ENCODE results near the gene MARCHF7.
A peak's percentile ranks its signal among the peaks of the same experiment; 100 is the strongest.
"Not testable (repeated sequence)": the region's sequence is repeated elsewhere in the genome, so short reads cannot be mapped to it uniquely, and the experiment has no call there.

Gene MARCHF7

DNA sequence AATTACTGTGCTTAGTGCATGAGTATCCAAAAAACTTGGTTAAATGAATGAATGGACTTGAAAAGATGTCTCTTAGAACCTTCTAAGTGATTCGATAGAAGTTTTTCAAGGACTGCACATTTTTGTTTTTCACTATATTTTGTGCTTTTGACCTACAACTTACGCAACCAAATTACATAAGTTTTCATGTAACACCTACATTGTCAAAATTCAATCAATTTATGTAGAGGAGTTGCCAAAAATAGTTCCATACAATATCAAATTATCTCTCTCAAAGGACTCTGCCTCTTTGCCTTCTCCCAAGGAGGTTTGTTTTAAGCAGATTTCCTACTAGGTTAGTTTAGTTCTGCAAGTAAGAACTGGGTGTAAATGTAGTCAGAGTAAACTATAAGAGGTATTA is 10.3 kb downstream of the MARCHF7 start:
- DNase-seq: no peak

DNA sequence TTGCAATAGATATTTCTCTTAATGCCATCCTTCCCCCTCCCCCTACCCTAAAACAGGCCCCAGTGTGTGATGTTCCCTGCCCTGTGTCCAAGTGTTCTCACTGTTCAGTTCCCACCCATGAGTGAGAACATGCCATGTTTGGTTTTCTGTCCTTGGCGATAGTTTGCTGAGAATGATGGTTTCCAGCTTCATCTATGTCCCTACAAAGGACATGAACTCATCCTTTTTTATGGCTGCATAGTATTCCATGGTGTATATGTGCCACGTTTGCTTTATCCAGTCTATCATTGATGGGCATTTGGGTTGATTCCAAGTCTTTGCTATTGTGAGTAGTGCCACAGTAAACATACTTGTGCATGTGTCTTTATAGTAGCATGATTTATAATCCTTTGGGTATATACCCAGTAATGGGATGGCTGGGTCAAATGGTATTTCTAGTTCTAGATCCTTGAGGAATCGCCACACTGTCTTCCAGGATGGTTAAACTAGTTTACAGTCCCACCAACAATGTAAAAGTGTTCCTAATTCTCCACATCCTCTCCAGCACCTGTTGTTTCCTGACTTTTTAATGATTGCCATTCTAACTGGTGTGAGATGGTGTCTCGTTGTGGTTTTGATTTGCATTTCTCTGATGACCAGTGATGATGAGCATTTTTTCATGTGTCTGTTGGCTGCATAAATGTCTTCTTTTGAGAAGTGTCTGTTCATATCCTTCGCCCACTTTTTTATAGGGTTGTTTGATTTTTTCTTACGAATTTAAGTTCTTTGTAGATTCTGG is 12.7 kb downstream of the MARCHF7 start:
- DNase-seq: not testable (repeated sequence)

DNA sequence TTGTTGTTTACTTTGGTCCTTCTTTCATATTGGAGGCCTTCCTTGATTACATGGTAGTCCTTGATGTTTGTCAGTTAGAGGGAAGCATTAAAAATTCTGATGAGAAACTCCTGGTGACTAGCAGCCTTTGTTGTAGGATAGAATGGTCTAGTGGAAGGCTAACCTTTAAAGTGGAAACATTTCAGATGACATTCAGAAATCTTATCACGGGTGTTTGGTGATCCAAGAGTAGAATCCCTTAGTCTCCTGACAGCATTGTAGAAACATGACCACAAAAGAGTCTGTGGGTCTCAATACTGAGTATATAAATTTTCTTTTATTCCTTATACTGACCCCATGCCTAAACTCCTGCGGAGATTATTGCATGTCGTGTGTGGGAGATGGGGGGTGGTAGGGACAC is 13.4 kb downstream of the MARCHF7 start:
- DNase-seq: no peak

DNA sequence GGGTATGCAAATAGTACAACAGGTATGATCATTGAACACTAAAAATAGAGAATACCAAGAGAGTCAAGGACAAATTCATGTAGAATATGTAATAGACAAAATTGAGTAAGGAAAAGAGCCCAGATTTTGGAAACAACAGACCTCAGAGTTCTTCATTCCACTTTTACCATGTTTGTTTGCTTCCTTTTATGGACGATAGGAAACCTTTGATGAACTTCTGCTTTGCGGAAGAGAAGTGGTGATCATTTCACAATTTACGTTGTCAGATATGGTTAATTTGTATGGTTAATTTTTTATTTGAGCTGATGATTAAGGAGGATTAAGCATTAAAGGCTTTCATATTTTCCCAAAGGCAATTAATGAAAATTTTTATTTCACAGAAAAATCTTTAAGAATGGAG is 16.3 kb downstream of the MARCHF7 start:
- DNase-seq: no peak

DNA sequence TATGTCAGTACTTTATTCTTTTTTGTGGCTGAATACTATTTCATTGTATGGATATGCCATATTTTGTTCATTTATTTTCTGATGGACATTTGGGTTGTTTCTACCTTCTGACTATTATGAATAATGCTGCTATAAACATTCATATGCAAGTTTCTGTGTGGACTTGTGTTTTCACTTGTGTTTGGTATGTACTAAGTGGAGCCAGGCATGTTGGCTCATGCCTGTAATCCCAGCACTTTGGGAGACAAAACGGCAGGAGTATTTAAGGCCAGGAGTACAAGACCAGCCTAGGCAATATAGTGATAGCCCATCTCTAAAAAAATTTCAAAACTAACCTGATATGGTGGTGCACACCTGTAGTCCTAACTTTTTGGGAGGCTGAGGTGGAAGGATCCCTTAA is 23.3 kb downstream of the MARCHF7 start:
- DNase-seq: no peak

DNA sequence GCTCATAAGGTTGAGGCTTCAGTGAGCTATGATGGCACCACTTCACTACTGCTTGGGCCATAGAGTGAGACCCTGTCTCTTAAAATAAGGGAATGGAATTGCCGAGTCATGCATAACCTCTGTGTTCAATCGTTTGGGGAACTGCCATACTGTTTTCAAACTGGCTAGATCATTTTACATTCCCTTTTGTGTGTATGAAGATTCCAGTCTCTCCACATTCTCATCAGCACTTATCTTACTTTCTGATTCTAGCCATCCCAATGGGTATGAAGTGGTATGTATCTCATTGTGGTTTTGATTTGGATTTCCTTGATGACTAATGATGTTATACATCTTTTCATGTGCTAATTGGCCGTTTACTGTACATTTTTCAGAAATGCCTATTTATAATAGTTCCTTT is 23.7 kb downstream of the MARCHF7 start:
- DNase-seq: no peak

DNA sequence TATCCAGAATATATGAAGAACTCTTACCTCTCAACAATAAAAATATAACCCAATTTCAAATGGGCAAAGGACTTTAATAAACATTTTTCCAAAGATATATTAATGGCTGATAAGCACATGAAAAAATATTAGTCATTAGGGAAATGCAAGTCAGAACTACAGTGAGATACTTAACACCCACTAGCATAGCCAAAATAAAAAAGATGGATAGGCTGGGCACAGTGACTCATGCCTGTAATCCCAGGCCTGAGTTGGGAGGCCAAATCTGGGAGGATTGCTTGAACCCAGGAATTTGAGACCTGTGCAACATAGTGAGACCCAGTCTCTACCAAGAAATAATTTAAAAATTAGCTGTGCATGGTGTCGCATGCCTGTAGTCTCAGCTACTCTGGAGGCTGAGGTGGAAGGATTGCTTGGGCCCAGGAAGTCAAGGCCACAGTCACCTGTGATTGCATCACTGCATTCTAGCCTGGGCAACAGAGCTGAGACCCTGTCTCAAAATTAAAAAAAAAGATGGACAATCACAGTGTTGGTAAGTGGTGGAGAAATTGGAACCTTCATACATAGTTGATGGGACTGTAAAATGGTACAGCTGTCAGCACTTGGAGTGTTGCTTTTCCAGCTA is 25.1 kb downstream of the MARCHF7 start:
- DNase-seq: no peak

DNA sequence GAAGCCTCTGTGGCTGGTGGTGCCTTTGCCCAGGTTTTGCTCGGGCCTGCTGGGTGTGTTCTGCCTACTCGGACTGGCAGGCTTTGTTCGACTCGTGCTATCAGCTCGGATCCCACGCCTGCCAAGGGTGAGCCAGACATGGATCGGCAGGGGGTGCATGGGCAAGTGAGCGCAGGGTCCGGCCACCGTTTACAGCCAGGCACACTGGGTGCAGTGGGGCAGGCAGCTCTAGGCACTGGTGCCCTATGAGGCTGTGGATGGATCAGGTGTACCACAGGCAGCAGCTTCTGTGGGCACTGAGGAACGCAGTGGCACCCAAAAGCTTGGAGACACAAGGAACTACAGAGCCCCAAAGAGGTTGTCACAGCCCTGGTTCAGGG is 25.6 kb downstream of the MARCHF7 start:
- DNase-seq: no peak

DNA sequence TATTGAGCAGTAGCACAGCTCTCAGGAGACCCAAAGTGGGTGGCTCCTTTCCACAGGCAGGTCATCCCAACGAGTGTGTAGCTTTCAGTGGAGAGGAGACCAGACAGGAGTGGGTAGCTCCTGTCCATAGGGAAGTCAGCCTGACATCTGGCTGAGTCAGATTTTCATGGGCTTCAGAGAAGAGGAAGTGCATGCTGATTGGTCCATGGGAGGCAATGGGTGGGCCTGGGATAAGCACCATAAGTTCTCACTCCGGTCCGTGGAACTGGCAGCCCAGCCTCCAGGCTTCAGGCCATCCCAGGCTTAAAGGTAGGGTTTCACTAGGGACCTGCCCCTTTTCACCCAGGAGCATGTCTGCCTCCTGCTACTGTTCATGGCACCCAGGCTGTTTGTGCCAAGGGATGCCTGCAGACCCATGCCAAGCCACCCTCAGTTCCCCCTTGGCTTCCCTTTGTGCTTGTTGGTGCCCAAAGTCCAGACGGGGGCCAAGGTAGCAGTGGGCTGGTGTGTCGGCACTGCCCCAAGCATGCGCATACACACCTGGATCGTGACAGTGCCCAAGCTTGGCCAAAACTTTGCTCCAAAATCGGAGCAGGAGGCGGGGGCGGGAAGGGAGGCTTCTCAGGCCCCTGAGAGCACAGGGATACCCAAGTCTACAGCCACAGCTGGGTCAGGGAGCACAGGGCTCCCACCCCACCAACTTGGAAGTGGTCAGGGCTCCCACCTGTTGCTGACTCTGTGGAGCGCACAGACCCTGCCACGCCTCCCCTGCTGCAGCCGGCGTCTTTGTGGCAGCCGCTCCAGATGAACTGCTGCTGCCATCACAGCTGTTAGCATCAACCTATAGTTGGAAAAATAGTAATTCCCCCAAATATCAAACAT is 26.4 kb downstream of the MARCHF7 start:
- DNase-seq: peak in 1 of 2 donors; percentile 19

DNA sequence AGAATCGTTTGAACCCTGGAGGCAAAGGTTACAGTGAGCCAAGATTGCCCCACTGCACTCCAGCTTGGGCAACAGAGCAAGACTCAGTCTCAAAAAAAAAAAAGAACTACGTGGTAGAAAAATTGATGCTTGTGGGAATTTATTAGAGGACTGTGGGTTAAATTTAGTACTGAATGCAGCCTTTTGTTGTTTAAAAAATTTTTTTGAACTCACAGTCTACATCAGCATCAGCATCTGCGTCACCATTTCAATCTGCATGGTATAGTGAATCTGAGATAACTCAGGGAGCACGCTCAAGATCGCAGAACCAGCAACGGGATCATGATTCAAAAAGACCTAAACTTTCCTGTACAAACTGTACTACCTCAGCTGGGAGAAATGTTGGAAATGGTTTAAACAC is 30.5 kb downstream of the MARCHF7 start:
- DNase-seq: no peak

DNA sequence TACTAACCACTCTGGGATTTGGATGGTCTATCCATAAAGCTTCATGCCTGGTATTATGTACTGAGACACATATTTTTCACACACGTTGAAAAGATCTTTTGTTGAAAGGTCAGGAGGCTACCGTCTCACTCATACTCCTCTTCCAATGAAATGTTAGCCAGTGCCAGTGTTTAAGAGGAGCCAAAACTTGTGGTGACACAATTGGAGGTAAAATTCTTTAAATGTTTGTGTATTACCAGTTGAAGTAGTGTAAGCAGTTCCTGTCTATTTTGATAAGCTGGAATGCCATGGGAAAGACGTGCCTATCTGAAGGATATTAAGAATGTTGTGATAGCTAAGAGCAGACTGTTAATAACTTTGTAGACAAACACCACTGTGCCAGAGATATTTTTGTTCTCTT is 32.1 kb downstream of the MARCHF7 start:
- DNase-seq: no peak

DNA sequence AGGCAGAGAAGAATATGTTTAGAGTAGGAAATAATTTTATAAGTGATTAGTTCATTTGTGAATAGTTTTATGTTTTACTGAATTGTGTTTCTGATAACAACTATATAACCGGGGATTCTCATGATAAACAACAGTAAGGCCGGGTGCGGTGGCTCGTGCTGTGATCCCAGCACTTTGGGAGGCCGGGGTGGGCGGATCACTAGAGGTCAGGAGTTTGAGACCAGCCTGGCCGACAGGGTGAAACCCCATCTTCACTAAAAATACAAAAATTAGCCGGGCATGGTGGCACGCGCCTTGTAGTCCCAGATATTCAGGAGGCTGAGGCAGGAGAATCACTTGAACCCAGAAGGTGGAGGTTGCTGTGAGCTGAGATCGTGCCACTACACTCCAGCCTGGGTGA is 32.9 kb downstream of the MARCHF7 start:
- not testable (repeated sequence) for DNase-seq

DNA sequence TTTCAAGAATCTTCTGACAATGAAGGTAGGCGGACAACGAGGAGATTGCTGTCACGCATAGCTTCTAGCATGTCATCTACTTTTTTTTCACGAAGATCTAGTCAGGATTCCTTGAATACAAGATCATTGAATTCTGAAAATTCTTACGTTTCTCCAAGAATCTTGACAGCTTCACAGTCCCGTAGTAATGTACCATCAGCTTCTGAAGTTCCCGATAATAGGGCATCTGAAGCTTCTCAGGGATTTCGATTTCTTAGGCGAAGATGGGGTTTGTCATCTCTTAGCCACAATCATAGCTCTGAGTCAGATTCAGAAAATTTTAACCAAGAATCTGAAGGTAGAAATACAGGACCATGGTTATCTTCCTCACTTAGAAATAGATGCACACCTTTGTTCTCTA is 35.8 kb downstream of the MARCHF7 start:
- DNase-seq: no peak

DNA sequence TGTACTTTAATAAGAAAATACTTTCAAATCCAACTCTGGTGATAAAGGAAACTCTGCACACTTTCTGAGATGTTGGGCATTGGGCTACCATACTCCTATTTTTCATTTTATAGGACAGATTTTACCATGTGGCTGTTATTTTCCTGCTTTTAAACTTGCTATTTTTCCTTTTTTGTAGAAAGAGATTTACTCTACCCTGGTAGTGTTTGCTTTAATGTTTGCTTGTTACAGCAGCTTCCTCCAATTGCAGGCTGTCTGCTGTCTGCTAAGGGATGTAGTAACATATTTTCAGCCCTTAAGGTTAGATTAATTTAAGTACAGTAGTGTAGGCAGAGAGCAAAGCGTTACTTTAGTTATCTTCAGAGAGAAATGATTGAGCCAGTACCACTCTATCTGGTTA is 38.6 kb downstream of the MARCHF7 start:
- DNase-seq: no peak

DNA sequence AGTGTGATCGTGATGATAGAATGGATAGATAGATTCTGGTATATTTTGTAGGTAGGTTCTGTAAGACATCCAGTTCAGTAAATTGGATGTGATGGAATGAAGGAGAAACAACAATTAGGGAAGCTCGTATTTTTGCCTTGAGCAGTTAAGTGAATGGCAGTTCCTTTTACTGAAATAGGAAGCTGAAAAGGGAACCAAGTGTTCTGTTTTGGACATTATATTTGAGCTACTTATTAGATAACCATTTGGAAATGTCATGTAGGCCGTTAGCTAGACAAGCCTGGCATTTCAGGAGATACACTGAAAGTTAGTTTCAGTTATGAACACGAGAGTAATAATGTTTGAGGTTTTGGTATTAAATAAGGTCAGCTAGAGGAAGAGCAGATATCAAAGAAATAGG is 41.5 kb downstream of the MARCHF7 start:
- DNase-seq: no peak

DNA sequence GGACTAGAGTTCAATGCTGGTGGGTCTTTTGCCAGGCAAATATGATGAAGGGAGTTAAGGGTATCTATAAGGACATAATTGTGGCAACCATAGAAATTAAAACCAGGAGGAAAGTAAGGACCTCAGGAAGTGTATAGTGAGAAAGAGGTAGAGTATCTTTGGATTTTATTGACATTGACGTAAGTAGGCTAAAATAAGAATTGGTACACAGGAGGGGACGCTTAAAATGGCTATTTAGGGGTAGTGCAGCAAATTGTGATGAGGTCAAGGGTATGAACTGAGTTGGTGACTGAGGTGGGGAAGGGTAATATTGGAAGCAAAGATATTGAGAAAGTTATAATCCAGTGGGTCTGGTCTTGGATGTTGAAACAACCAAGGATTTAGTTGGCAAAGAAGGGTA is 42.7 kb downstream of the MARCHF7 start:
- DNase-seq: no peak

DNA sequence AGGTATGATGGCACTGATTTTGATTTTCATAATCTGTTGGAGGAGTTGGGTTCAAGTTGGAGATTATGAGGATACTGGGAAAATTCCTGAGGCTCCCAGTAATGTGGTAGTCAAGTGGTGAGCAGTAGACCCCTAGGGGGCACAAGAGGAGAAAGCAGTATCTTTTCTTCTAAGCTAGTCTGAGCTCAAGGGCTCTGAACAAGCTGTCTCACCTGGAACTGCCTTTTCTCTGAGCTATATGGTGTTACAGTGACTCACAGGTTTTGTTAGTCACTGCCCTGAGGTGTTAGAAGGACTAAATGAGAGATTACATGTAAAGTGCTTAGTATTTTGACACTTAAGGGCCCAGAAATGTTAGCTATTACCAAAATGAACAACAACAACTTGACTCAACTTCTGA is 43.5 kb downstream of the MARCHF7 start:
- no peak for DNase-seq

DNA sequence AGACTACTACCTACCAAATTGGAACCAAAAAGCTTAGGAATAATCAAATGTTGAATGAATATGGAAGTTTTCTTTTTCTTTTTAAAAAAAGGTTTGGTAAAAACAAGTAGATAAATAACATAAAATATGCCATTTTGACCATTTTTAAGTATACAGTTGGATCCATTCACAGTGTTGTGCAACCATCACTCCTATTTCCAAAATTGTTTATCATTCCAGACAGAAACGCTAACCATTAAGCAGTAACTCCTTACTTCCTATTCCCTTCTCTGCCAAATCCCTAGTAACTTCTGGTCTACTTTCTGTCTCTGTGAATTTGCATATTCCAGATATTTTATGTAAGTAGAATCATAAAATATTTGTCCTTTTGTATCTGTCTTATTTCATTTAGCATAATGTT is 45.9 kb downstream of the MARCHF7 start:
- DNase-seq: no peak

DNA sequence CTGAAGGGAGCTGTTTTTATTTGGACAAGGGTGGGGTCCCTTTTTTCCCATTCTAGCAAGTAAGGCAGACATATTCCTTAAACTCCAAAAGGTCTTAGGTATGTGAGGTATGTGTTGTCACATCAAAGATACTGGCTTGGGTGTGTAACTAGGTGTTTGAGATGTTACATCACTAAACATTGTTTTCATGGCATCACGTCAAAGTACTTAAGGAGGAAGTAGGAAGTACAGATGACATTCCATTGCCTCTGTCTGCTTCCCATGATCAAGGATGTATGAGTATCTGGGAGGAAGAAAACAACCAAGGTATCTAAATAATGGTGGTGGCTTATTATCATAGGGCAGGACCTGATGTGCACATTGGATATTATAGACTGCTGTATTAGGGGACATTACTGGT is 46.4 kb downstream of the MARCHF7 start:
- DNase-seq: no peak

DNA sequence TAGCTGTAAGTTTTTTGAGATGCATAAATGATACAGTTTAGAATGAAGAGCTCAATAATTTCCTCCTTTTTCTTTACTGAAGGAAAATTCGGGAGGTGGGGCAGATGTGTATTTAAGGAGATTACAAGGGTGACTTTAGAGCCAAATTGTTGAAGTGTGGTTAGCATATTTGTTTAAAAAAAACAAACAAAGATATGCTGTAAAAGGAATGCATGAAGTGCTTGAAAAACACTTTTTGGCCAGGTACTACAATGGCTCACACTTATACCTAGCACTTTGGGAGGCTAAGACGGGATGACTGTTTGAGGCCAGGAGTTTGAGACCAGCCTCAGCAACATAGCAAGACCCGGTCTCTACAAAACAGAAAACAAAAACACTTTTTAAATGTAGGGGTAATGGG is 47.3 kb downstream of the MARCHF7 start:
- DNase-seq: no peak

DNA sequence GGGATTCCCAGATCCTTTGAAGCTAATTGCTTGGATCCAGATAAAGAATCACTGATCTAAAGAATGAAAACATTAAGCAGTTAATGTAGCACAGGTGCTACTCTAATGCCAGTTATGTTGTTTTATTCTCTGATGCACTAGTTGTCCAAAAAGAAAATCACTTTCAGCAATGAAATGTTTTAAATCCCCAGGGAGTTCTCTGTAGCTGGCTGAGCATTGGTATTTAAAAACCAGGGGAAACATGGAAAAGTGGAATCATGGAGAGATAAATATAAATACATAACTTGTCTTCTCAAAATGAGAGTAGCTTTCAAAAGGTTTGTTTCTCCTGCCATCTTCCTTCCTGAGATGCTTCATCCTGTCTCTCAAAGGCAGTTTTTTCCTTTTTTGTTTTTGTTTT is 48.0 kb downstream of the MARCHF7 start:
- DNase-seq: no peak

DNA sequence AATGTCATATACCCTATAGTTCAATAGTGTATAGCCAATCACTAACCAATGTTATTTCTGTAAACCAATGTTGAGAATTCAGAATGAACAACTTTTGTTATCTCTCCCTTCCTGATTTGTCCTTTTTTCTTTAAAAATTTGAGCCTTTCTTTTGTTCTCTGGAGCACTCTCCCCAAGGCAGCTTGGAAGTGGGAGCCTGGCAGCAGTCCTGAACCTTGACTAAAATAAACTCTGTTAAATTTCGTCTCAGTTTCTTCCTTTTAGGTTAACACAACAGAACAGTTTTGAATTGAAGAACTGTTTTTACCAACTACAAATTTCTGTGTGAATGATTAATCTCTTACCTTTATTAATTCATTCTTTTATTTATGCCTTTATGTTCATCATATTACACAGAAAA is 49.8 kb downstream of the MARCHF7 start:
- DNase-seq: no peak

All from CD4-positive, alpha-beta T cell treated with Interleukin-4 for 1 hour (primary cell).